Lower lobe of right lung (tissue), 2 donors: ENCODE results near the gene GIGYF2. TPM values are rescaled to one million over a fixed set of nuclear protein-coding genes. Genes with fewer than 3 reads are reported as not detected.
"Not testable (repeated sequence)": the region's sequence is repeated elsewhere in the genome, so short reads cannot be mapped to it uniquely, and the experiment has no call there.

Source experiments
- ATAC-seq, 2 donors: fragments of 200-7000 bp; cut with Tn5 transposase; one replicate each; pipeline ENCODE4 v1.9.1; 2020 to 2022; ENCODE audit warnings: mild to moderate bottlenecking in 2 of 2, moderate library complexity in 2 of 2
- DNase-seq: peaks from one replicate; pipeline ENCODE4 v3.0.0-alpha.2; 2020
- H3K27ac ChIP-seq: fragments of 200-600 bp; one replicate; pipeline ENCODE4 v1.8.0; 2022
- H3K27me3 ChIP-seq: fragments of 200-600 bp; one replicate; pipeline ENCODE4 v1.8.0; 2022; ENCODE audit warnings: low read depth
- H3K36me3 ChIP-seq: fragments of 200-600 bp; one replicate; pipeline ENCODE4 v1.8.0; 2022; ENCODE audit warnings: mild to moderate bottlenecking
- H3K4me1 ChIP-seq: fragments of 200-600 bp; one replicate; pipeline ENCODE4 v1.8.0; 2022
- H3K4me3 ChIP-seq: fragments of 200-600 bp; one replicate; pipeline ENCODE4 v1.8.0; 2022; ENCODE audit warnings: mild to moderate bottlenecking
- H3K9me3 ChIP-seq: fragments of 200-600 bp; one replicate; pipeline ENCODE4 v1.8.0; 2022
- intact Hi-C: fragments of 100-400 bp; cut with DNase I; formaldehyde crosslinking; loops from one replicate; pipeline ENCODE4 v1.11.0; 2022
- total RNA-seq: library from RNA; stranded (reverse); fragmentation: NEBNext Ultra II Directional; extraction: Animal tissue kit (Norgen Biotek cat#: 25700); gene quantifications from one replicate; pipeline ENCODE4 v1.2.1, GENCODE V29; 2021
- TF ChIP-seq, protein P1 (sequence below): fragments of 200-600 bp; IDR thresholded peaks from one replicate; pipeline ENCODE4 v1.8.0; 2022; ENCODE audit warnings: antibody characterized with exemption, mild to moderate bottlenecking
- donor health status: DM: no; HTN: yes; CAD: no; lungs with severe emphysema.

GIGYF2 gene
- total RNA-seq, 1 donor from 2014 or later: 67.6 TPM

DNA sequence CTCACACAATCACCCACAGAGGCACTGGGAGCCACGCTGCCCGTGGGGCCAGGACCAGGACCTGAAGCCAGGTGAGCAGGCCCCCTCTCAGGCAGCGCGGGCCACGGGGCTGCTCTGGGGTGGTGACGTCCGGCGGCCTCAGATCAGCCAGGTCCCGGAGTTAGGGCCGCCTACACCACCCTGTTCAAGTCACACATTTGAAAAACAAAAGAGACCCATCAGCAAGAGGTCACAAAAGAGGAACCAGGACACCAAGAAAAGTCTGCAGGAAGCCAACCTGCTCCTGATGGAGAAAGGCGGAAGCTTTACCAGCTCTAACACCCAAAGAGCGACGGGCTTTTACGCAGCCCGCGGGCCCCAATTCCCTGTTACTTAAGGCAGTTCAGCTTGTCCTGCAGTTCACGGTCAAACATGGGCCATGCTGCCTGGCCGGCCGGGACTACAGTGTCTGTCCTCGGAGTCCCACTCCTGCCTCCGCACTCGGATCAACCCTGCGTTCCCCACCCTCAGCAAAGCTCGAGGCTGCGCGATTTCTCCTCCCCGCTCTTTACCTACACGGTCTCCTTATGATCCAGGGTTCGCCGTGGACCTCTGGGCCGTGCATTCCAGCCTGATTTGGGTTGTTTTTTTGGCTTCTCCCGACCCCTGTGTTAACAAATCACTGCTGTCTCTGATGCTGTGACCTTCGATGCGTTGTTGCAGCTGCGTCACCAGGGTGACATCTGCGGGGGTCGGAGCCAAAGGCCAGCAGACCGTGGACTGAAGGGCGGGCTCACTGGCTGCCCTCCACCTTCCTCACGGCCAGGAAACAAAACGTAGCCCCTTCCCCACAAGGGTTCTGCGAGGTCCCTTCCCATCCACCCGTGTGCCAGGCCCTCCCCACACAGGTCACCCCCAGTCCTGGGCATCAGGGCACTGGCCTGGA lies 203.9 kb downstream of the GIGYF2 start:
- no peak for DNase-seq
- intact Hi-C loops: no loop called here

DNA sequence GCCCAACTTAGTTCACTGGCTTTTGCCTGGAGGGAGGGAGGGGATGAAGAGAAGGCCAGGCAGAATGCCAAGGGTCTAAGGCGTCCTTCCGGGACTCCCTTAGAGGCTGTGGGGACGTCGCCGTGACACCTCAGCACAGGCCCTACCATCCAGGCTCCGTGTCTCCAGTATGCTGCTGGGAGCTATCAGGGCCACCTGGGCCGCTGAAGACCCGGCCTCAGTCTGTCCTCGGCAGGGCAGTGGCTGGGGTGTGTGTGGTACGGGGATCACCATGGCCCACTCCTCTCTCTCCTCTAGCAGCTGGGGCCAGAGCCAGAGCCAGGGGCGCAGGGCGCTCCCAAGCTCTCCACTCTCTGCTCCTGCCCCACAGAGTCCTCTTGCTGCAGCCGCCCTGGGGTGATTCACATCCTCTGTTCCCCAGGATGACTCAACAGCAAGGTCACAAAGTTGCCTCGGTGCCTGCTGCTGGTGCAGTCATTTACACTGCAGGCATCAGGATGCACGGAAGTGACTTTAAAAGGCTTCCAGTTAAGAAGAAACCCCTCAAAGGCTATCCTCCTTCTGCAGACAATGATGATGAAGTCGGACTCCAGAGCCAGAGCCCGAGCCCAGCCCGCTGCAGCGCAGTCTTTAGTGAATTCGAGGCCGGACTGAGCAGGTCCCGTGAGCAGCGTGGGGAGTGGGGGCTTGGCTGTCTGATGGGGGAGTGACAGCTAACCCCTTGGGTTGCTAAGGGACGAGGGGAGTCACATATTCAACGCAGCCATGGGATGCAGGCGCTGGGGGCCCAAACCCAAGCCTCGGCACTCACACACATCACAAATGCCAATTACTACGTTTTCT lies 204.8 kb downstream of the GIGYF2 start:
- Histone ChIP-seq H3K4me1 (no peaks in the 10 kb centered on the region), H3K27ac (no peak overlapping the region), H3K36me3 (no peaks in the 10 kb centered on the region), H3K27me3 (peaks cover 12% of the 10 kb centered on the region), H3K4me3 (no peak overlapping the region), H3K9me3 (no peaks in the 10 kb centered on the region)
- intact Hi-C loops: no loop called here
- TF ChIP-seq, protein P1, sequence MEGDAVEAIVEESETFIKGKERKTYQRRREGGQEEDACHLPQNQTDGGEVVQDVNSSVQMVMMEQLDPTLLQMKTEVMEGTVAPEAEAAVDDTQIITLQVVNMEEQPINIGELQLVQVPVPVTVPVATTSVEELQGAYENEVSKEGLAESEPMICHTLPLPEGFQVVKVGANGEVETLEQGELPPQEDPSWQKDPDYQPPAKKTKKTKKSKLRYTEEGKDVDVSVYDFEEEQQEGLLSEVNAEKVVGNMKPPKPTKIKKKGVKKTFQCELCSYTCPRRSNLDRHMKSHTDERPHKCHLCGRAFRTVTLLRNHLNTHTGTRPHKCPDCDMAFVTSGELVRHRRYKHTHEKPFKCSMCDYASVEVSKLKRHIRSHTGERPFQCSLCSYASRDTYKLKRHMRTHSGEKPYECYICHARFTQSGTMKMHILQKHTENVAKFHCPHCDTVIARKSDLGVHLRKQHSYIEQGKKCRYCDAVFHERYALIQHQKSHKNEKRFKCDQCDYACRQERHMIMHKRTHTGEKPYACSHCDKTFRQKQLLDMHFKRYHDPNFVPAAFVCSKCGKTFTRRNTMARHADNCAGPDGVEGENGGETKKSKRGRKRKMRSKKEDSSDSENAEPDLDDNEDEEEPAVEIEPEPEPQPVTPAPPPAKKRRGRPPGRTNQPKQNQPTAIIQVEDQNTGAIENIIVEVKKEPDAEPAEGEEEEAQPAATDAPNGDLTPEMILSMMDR: no peak
- DNase-seq: no peak
- ATAC-seq: peak in 1 of 2 donors; percentile 48

More for the DNA sequence above, 203.9 kb downstream of the GIGYF2 start:
- Histone ChIP-seq H3K4me1 (no peaks in the 10 kb centered on the region), H3K9me3 (no peaks in the 10 kb centered on the region), H3K36me3 (no peaks in the 10 kb centered on the region), H3K27ac (no peak overlapping the region), H3K27me3 (peaks cover 12% of the 10 kb centered on the region), H3K4me3 (no peak overlapping the region)
- TF ChIP-seq, protein P1: no peak
- no peak for ATAC-seq

DNA sequence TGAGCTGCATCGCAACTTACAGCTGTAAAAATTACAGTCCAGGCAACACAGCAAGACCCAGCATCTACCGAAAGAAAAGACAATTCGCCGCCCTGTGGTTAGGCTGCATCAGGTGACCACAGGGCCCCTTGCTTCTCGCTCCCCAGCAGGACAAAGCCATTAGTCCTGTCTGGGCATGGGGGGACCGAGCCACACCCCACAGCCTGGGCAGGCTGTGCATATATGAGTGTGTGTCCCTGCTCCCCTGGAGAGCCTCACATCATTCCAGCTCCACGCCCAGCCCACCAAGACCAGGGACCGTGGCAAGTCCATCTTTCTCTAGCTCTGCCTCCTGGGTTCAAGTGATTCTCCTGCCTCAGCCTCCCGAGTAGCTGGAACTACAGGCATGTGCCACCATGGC lies 206.9 kb downstream of the GIGYF2 start:
- Histone ChIP-seq H3K4me3 (no peak overlapping the region), H3K27ac (no peak overlapping the region), H3K9me3 (no peaks in the 10 kb centered on the region), H3K36me3 (no peaks in the 10 kb centered on the region), H3K27me3 (peaks cover 17% of the 10 kb centered on the region), H3K4me1 (no peaks in the 10 kb centered on the region)
- DNase-seq (no peak), ATAC-seq (no peak)
- TF ChIP-seq, protein P1: no peak
- intact Hi-C loops: no loop called here

DNA sequence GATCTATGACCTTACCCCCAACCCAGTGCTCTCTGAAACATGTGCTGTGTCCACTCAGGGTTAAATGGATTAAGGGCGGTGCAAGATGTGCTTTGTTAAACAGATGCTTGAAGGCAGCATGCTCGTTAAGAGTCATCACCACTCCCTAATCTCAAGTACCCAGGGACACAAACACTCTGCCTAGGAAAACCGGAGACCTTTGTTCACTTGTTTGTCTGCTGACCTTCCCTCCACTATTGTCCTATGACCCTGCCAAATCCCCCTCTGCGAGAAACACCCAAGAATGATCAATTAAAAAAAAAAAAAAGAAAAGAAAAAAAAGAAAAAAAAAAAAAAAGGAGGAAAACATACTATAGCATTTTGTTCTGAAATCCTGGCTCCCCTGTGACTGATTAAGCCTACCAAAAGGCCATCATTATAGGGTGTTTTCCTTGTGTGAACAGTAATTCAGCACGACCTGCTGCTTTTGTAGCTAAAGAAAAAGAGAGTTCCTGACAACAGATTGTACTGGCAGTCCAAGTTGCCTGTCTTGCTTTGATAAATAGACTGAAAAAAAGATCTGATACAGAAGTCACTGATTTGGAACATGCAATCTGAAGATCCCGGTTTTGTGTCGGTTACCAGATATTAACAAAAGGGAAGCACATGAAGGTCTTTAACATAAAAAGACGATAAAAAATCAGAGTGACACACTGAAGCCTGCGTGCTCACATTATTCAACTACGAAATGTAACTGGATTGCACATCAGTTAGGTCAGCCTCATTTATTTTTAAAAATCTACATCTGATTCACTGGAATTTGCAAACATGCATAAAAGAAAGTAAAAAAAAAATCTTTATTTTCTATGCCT lies 210.0 kb downstream of the GIGYF2 start:
- H3K27ac ChIP-seq, H3K4me1 ChIP-seq, H3K9me3 ChIP-seq, intact Hi-C loops, H3K36me3 ChIP-seq, DNase-seq, ATAC-seq, H3K27me3 ChIP-seq, H3K4me3 ChIP-seq: not testable (repeated sequence)

DNA sequence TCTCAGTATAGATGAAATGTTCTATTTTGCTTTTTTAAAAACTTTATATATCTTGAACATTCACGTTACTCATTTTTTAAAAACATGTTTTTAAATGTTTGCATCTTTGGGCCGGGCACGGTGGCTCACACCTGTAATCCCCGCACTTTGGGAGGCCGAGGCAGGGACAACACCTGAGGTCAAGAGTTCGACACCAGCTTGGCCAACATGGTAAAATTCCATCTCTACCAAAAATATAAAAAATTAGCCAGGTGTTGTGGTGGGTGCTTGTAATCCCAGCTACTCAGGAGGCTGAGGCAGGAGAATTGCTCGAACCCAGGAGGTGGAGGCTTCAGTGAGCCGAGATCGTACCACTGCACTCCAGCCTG lies 210.6 kb downstream of the GIGYF2 start:
- DNase-seq, intact Hi-C loops, ATAC-seq: not testable (repeated sequence)

DNA sequence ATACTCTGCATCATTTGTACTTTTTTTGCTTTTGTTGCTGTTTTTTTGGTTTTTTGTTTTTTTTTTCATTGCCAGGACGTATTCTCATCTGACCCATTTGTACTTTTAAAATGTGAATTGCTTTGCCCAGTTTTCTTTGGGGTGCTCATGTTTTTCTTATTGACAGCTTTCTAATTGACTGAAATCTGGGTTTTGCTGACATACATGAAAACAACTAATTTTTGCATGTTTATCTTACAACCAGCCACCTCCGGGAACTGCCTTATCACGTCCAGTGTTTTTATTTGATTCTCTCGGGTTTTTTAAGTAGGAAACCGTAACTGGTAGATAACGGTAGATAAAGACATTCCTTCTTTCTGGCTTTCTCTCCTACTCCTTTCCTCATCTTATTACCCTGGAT lies 211.6 kb downstream of the GIGYF2 start:
- Histone ChIP-seq H3K4me1 (no peaks in the 10 kb centered on the region), H3K9me3 (peaks cover 10% of the 10 kb centered on the region), H3K27me3 (peaks cover 5% of the 10 kb centered on the region), H3K4me3 (no peak overlapping the region), H3K27ac (no peak overlapping the region), H3K36me3 (no peaks in the 10 kb centered on the region)
- TF ChIP-seq, protein P1: no peak
- intact Hi-C loops: no loop called here
- DNase-seq: no peak
- ATAC-seq: no peak

More for the DNA sequence above, 210.6 kb downstream of the GIGYF2 start:
- not testable (repeated sequence) for H3K4me3 ChIP-seq, H3K36me3 ChIP-seq, H3K27ac ChIP-seq, H3K4me1 ChIP-seq, H3K27me3 ChIP-seq
- H3K9me3 ChIP-seq: peaks cover 10% of the 10 kb centered on the region
